Keratinocyte (primary cell): ENCODE results near the gene UPF1. TPM values are rescaled to one million over a fixed set of nuclear protein-coding genes. Genes with fewer than 3 reads are reported as not detected.

Source experiments
- DNase-seq: peaks from one replicate; pipeline ENCODE4 v3.0.0-alpha.2; 2011; ENCODE audit warnings: low read depth, missing footprints, low spot score
- FAIRE-seq: peaks from 2 replicates; lab custom pipeline; 2011; peaks lifted over from hg19 to GRCh38; lab: Jason Lieb, UNC
- H2AFZ ChIP-seq: 2 replicates; pipeline ENCODE4 v1.6.0; 2012; ENCODE audit warnings: low read length, control low read depth, inconsistent platforms; ENCODE audit not compliant: control insufficient read depth
- H3K27ac ChIP-seq: 2 replicates; pipeline ENCODE4 v1.5.1; 2011; ENCODE audit warnings: low read length; ENCODE audit not compliant: control insufficient read depth, insufficient read depth
- H3K27me3 ChIP-seq: 3 replicates; pipeline ENCODE4 v1.6.0; 2011; ENCODE audit warnings: low read length; ENCODE audit not compliant: control insufficient read depth, insufficient read depth; ENCODE audit errors: extremely low read depth
- H3K36me3 ChIP-seq, 2 experiments: 2 replicates in 1 of 2; 3 replicates in 1 of 2; pipeline ENCODE4 v1.5.1; 2011; ENCODE audit warnings: low read length in 2 of 2, mild to moderate bottlenecking in 1 of 2; ENCODE audit not compliant: control insufficient read depth in 2 of 2, insufficient read depth in 2 of 2; ENCODE audit errors: extremely low read depth in 1 of 2
- H3K4me1 ChIP-seq: 3 replicates; pipeline ENCODE4 v1.5.1; 2011; ENCODE audit warnings: low read length; ENCODE audit not compliant: control insufficient read depth, insufficient read depth; ENCODE audit errors: extremely low read depth
- H3K4me2 ChIP-seq: 3 replicates; pipeline ENCODE4 v1.6.0; 2011; ENCODE audit warnings: low read depth, low read length; ENCODE audit not compliant: control insufficient read depth, insufficient read depth; ENCODE audit errors: extremely low read depth
- H3K4me3 ChIP-seq, 3 experiments: fragments of 200-600 bp in 1 of 3; sonication (generic) in 1 of 3; 2 replicates in 2 of 3; 3 replicates in 1 of 3; pipeline ENCODE4 v1.5.1; 2011 to 2016; ENCODE audit warnings: low read length in 3 of 3, mild to moderate bottlenecking in 3 of 3, control low read depth in 2 of 3, inconsistent platforms in 1 of 3, low read depth in 1 of 3, mixed read lengths in 1 of 3, mixed run types in 1 of 3, moderate library complexity in 1 of 3; ENCODE audit not compliant: control insufficient read depth in 2 of 3, insufficient read depth in 2 of 3; ENCODE audit errors: extremely low read depth in 1 of 3
- H3K79me2 ChIP-seq: 2 replicates; pipeline ENCODE4 v1.6.0; 2012; ENCODE audit warnings: low read length; ENCODE audit not compliant: control insufficient read depth, insufficient read depth
- H3K9ac ChIP-seq: 3 replicates; pipeline ENCODE4 v1.6.0; 2011; ENCODE audit warnings: low read length; ENCODE audit not compliant: control insufficient read depth, insufficient read depth; ENCODE audit errors: extremely low read depth
- H3K9me1 ChIP-seq: 3 replicates; pipeline ENCODE4 v1.6.0; 2011; ENCODE audit warnings: low read length; ENCODE audit not compliant: control insufficient read depth, insufficient read depth; ENCODE audit errors: extremely low read depth
- H3K9me3 ChIP-seq: 2 replicates; pipeline ENCODE4 v1.5.1; 2012; ENCODE audit warnings: low read depth, low read length; ENCODE audit not compliant: control insufficient read depth
- H4K20me1 ChIP-seq: 3 replicates; pipeline ENCODE4 v1.6.0; 2011; ENCODE audit warnings: low read length; ENCODE audit not compliant: control insufficient read depth, insufficient read depth; ENCODE audit errors: extremely low read depth
- EZH2 ChIP-seq: IDR thresholded peaks from one replicate; pipeline ENCODE4 v1.6.1; 2012; ENCODE audit warnings: inconsistent platforms, mild to moderate bottlenecking, low read length, moderate library complexity
- dilution Hi-C: fragments of 300-500 bp; cut with MboI; formaldehyde crosslinking; loops from one replicate; pipeline ENCODE4 v1.7.0; 2020; ENCODE audit warnings: low sequenced_read_pairs; ENCODE audit not compliant: extremely low pct_ligation_motif_present
- polyA plus RNA-seq, 5 experiments: library from polyadenylated mRNA; depleted of rRNA in 3 of 5; stranded (reverse) in 3 of 5; stranded (forward) in 1 of 5; unstranded in 1 of 5; fragments of >200 nt; gene quantifications; 1 replicate in 1 of 5; 2 replicates in 3 of 5; 3 replicates in 1 of 5; pipeline versions ENCODE4 v1.2.1 to v1.2.3, GENCODE V29; 2011 to 2012; ENCODE audit warnings: missing spikeins in 2 of 5, low read depth in 1 of 5, low replicate concordance in 1 of 5
- TF ChIP-seq, protein P1 (sequence below), 3 experiments: IDR thresholded peaks in 1 of 3; conservative IDR thresholded peaks in 1 of 3; optimal IDR thresholded peaks in 1 of 3; 2 replicates in 2 of 3; 3 replicates in 1 of 3; pipeline versions ENCODE3 to v1.5.1; 2011; ENCODE audit warnings: low read length in 3 of 3, mild to moderate bottlenecking in 3 of 3, moderate library complexity in 2 of 3, control low read depth in 1 of 3, inconsistent platforms in 1 of 3; ENCODE audit not compliant: insufficient read depth in 2 of 3; ENCODE audit errors: extremely low read depth in 1 of 3

UPF1 gene
- polyA plus RNA-seq, 1 donor (not counting 4 experiments of a cell fraction or from before 2014, with no cell fraction given), result 33.7 TPM

DNA sequence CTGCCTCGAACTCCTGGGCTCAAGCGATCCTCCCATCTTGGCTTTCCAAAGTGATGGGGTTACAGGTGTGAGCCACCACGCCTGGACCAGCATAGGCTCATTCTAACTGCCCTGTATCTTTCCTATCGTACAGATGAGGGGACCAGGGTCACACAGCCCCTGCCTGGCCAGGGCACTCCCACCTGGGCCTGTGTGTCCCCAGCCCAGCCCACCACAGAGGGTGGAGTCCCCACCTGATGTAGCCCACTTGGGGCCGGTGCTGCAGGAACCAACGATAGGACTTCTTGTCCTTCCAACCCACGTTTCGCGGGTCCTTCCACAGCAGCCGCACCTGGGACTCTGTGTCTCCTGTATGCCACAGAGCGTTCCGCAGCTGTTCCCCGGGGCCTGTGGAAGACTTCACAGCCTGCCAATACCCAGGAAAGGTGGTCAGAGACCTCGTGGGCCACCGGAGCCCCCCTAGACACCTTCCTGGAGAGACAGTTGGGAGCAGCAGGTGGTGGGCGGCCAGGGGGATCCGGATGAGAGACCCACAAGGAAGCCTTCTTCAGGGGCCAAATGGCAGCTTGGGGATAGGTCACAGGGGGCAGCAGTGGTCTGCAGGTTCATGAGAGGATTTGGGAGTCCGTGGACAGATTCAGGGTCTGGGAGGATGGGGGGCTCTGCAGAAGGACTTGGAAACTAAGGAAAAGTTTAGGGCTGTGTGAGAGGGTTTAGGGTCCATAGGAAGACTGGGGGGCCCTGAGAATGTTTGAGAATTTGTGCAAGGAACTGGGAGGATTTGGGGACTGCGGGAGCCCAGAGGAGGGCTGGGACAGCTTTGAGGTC, 47.6 kb upstream of the UPF1 start:
- no peak overlapping the region for H3K4me3 ChIP-seq
- H3K4me2 ChIP-seq, result no peak overlapping the region
- no peak overlapping the region for H3K27ac ChIP-seq
- H3K4me1 ChIP-seq, result no peaks in the 10 kb centered on the region
- TF ChIP-seq, protein P1, sequence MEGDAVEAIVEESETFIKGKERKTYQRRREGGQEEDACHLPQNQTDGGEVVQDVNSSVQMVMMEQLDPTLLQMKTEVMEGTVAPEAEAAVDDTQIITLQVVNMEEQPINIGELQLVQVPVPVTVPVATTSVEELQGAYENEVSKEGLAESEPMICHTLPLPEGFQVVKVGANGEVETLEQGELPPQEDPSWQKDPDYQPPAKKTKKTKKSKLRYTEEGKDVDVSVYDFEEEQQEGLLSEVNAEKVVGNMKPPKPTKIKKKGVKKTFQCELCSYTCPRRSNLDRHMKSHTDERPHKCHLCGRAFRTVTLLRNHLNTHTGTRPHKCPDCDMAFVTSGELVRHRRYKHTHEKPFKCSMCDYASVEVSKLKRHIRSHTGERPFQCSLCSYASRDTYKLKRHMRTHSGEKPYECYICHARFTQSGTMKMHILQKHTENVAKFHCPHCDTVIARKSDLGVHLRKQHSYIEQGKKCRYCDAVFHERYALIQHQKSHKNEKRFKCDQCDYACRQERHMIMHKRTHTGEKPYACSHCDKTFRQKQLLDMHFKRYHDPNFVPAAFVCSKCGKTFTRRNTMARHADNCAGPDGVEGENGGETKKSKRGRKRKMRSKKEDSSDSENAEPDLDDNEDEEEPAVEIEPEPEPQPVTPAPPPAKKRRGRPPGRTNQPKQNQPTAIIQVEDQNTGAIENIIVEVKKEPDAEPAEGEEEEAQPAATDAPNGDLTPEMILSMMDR (optimal IDR thresholded peaks at IDR 0.05 in 1 of 3, IDR thresholded peaks at IDR 0.05 in 1 of 3, conservative IDR thresholded peaks at IDR 0.05 in 1 of 3; ENCODE audit: extremely low read depth in 1 of 3, insufficient read depth in 2 of 3, low read length in 3 of 3), result no peak
- no peak for TF ChIP-seq EZH2
- no peaks in the 10 kb centered on the region for H3K9me1 ChIP-seq
- dilution Hi-C loops, result no loop called here
- no peak for FAIRE-seq
- H3K27me3 ChIP-seq, result peaks cover 55% of the 10 kb centered on the region
- no peak overlapping the region for H2AFZ ChIP-seq
- DNase-seq, result no peak
- no peaks in the 10 kb centered on the region for H3K9me3 ChIP-seq
- no peak overlapping the region for H3K9ac ChIP-seq
- no peaks in the 10 kb centered on the region for H3K36me3 ChIP-seq
- no peaks in the 10 kb centered on the region for H3K79me2 ChIP-seq
- H4K20me1 ChIP-seq, result no peaks in the 10 kb centered on the region

DNA sequence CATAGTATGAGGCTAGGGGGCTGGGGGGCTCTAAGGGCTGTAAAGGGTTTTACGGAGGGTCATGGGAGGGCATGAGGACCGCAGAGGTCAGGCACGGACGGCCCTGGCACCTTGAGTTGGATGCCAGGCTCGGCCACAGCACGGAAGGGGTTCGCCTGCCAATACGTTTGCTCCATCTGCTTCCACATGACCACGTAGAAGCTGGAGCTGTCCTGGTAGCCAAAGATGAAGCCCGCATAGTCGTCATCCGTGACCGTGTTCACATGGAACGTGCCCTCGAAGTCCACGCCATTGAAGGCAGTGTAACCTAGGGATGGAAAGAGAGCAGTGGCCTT, 47.0 kb upstream of the UPF1 start:
- no peak overlapping the region for H3K27ac ChIP-seq
- no peaks in the 10 kb centered on the region for H3K9me1 ChIP-seq
- no peak overlapping the region for H2AFZ ChIP-seq
- H3K4me1 ChIP-seq, result no peaks in the 10 kb centered on the region
- H3K4me3 ChIP-seq, result no peak overlapping the region
- no peaks in the 10 kb centered on the region for H3K36me3 ChIP-seq
- TF ChIP-seq, protein P1 (optimal IDR thresholded peaks at IDR 0.05 in 1 of 3, IDR thresholded peaks at IDR 0.05 in 1 of 3, conservative IDR thresholded peaks at IDR 0.05 in 1 of 3; ENCODE audit: extremely low read depth in 1 of 3, insufficient read depth in 2 of 3, low read length in 3 of 3), result no peak
- TF ChIP-seq EZH2, result no peak
- DNase-seq (no peak), FAIRE-seq (no peak)
- H3K9me3 ChIP-seq, result no peaks in the 10 kb centered on the region
- H3K9ac ChIP-seq, result no peak overlapping the region
- no peak overlapping the region for H3K4me2 ChIP-seq
- no peaks in the 10 kb centered on the region for H3K79me2 ChIP-seq
- no peaks in the 10 kb centered on the region for H4K20me1 ChIP-seq
- dilution Hi-C loops, result no loop called here
- H3K27me3 ChIP-seq, result peaks cover 61% of the 10 kb centered on the region
